ENCODE data around the gene UPK2.
A peak's percentile ranks its signal among the peaks of the same experiment; 100 is the strongest.

Gene UPK2

DNA sequence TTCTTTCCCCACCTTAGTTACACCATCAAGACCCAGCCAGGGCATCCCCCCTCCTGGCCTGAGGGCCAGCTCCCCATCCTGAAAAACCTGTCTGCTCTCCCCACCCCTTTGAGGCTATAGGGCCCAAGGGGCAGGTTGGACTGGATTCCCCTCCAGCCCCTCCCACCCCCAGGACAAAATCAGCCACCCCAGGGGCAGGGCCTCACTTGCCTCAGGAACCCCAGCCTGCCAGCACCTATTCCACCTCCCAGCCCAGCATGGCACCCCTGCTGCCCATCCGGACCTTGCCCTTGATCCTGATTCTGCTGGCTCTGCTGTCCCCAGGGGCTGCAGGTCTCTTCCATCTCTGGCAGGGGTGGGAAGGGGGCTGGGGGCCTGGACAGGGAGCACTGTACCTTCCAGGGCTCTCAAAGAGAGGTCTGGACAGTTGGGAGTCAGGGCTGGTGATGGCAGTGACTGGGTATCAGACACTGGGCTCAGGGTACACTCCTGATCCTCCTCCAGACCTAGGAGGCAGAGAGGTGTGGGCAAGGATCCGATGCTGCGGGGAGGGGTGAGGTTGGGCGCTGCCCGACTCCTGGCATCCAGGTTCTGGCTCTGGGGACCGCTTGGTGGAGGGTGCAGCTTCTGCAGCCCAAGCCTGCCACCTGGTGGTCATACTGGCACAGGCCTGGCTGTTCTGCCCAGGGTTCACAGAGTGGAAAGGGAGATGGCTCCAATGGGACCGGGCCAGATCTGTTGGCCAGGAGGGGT, at the start of gene UPK2:
TSS of gene UPK2 (plus strand) at position 205 of the 753 bp plus-strand sequence. CDS start at position 258, 53 bp downstream.
- DNase-seq: peak; percentile 95

DNA sequence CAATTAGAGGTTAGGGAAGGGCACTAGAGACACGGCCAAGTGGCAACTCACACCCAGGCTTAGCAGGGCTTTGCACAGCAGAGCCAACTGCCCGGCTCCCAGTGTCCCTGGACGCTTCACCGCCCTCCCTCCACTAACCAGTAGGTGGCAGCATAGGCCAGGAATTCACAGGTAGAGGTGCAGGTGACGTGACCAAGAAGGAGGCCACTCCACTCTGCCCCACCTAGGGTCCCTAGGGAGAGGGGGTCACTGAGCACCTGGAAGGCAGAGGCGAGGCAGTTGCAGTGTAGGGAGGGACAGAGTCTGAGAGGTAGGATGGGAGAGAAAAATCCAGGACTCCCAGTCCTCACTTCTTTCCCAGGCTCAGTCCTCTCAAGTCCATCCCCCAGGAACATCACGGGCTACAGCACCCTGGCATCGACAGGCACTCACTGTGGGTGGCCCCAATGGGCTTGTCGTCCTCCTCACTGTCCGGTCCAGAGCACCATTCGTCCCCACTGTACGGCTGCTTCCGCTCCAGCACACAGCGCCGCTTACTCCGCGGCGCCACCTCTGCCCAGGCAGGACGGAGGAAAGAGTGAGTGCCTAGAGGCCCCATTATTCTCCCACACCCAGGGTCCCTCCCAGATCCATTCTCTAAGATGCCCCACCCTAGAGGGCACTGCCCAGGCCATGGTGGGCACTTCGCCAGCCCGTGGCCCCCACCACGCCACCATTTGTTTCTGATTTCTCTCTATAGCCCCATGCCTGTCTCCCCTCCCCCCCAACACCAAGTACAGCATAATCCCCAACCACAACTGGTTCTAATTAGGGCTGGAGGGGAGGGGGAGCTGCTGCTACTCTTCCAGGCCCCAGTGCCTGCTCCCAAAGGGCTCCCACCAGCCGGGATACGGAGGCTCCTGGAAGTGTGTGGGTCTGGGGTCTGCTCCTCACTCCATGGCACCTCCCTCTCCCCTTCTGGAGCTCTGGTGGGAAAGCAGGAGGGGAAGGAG, 48.8 kb upstream of the UPK2 start:
- DNase-seq: peak; percentile 94

DNA sequence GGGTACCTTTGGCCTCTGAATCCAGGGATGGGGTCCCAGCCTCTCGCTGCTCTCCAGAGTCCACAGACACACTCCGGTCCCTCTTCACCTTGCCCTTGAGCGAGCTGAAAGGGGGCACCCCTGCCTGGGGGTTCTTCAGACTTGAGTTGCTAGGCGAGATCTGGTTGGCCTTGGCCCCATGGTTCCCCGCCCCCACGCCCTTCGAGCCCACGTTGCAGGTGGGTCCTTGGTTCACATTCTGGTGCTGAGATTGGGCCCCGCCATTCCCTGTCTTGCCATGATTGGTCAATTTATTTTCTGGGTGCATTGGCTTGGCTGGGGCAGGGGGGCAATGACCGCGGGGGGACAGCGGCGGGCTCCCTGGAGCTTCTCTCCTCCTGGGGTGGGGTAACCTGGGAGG, 47.8 kb upstream of the UPK2 start:
- DNase-seq: no peak

DNA sequence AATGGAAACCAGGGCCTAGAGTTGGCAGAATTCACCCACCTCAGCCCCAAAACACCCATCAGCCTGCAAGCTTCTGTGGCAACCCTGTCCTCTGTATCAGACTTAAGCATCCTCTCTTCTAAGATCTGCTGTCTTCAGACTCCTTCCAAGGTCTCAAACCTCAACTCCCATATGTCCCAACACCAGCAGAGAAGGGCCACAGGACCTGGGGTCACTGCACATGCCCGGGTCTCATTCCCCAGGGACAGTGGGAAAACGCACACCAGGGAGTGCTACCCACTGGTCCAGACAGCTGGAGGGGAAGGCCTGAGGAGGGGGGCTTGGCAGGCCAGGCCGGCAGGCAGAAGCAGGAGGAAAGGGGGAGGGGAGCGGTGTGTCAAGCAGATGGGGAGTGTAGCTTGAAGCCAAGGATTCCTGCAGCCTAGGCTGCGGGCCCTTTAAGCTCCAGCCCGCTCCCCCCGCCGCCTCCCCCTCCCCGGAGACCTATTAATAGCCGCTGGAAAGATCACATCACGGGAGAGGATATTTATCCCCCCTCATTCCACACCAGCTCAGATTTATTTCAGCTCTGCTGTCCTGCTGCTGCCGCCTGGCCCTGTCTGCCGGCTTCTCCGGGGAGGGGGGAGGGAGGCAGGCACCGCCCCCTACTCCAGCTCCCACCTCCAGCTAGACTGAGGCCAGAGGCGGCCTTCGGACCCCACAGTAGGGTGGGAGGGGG, 47.0 kb upstream of the UPK2 start:
- no peak for DNase-seq

DNA sequence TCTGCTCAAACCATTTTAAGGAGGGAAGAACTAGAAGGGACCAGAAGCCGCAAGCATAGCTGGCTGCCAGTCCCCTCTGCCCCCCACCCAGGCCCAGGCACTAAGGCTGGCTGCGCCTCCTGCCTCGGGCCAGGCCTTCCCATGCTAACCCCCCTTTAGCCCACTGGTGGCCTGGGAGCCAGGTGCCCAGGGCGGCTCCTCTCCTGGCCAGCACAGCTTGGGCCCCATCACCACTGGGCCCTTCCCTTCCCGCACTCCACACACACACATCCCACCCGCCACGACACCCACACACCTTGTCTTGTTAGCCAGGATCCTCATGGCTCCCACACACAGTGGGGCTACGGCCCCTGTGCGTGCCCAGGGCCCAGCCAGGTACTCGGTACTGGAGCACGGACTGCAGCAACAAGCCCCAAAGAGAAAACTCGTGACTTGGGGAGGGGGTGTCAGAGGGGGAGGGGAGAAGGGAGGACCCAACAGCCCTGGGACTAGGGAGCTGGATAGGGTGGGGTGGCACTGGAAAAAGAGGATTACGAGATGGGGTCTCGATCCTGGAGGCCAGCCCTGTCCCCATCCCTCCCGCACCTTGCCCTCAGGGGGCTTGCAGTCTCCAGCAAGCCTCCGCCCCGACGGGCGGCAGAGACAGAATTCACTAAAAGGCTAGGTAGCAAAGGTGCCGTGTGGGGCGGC, 46.3 kb upstream of the UPK2 start:
- no peak for DNase-seq

DNA sequence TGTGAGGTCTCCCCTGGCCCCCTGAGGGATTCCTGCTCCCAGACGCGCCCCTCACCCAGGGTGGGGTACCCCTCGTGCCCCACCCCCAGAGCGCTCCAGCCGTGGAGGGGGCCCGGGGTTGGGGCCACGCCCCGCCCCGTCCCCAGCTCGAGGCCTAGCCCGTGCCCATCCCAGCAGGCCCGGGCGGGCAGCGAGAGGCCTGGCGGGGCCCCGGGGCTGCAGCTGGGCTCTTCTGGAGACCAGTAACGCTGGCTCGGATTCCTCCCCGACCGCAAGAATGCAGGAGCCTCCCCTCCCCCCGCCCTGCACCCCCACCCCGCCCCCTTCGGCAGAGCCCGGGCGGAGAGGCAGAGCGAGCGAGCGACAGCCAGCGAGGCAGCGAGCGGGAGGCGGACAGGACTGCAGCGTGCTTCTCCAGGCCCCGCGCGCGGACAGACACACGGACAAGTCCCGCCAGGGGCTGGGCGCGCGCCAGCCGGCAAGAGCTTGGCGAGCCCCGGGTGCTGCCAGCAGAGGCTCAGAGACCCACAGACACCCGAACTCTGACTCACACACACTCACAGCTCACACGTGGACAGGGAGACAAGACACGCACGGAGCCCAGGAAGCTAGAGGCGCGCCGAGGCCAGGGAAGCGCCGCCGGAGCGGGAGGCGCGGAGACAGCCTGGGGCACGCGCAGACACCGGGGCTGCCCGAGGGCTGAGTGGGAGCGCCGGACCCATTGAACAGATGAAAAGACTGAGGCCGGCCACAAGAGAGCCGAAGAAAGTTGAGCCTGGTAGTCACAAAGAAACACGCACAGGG, 45.6 kb upstream of the UPK2 start:
- DNase-seq: peak; percentile 83

DNA sequence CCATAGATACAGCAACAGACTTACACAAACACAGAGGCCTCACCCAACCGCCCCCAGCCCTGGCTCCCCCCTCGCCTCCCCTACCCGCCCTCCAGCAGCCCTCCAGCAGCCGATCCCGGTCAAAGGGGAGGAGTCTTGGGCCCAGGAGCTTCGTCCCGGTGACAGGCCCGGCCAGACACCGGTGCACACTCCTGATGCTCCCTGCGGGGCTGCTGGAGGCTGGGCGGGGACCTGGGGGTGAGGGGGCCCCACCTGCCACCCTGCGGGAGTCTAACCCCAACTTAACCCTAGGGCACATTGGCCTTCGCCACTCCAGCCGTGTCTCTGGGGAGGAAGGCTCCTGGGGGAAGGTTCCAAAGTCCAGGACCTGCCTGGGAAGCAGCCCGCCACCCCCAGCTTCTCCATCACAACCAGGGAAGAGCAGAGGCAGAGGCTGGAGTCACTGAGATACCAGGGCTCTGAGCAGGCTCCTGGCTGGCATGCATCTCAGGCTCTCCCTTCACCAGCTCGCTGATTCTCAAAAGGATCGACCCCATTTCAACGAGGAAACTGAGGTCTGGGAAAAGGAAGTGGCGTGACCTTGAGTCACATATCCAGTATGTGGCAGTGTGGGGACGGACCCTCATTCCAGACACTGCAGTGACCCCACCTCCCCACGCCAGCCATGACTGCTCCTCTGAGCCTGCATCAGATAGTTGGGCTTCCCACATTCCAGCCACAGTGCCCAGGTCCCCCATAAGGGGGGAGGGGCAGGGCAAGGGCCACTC, 44.8 kb upstream of the UPK2 start:
- no peak for DNase-seq

DNA sequence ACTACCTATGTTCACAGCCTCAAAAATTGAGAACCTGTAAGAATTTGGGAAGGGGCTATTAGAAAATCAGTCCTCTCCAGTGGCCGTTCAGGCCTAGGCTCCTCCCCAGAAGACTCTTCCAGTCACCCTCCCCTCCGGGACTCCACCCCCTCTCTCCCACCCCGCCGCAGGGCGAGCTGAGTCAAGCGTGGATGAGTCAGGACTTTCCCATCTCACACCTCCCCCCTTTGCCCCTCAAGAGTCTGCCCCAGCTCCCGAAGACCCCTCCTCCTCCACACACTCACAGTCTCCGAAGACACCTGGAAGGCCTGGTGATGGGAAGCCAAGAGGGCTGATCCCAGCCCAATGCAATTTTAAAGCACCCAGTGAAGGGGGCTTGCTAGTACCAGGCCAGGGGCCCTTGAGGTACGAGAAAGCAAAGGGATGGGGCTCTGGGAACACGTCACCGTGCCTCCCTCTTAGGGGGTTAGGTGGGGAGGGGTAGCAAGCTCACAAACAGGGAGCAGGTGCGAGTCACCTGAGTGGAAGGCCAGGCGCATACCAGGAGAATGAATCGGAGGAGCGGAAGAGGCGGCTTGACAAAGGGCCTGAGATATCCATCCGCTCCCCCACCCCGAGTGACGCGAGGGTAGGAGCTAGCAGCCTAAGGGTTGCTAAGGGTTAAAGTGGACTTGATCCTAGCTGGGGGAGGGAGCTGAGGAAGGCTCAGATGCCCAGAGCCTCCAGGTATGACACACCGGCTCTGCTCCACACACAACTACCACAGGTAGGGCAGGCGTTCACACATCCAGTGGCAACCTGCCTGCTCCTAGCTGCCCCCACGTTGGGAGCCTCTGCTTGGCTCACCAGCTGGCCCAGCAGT, 44.0 kb upstream of the UPK2 start:
- peak; percentile 92 for DNase-seq

DNA sequence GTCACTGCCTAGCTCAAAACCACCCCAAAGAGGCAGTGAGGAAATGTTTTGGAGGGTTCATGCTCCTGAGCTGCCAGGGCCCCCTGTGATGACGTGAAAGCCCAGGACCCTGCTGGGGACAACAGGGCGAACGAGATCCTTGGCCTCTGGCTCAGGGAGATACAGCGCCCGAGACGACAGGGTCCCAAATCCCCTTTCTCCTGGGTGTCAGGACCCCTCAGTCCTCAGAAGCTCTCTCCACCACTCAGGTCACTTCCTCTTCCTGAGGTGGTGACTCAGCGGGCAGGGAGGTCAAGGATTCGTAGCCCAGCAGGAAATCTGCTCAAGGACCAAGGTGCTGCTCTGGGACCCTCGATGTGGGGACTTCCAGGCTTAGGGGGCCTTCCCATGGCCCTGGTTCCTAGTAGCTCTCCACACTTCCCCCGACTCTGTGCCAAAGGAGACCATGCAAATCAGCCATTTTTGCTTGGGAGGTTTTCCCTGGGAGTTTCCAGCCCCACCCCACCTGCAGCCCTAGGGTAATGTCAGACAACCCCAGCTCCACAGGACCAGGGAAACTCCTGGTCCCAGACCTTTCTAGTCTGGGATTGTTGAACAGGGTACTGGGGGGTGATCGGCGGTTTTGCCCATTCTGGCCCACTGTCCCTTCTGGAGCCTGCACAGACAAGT, 43.2 kb upstream of the UPK2 start:
- DNase-seq: no peak

DNA sequence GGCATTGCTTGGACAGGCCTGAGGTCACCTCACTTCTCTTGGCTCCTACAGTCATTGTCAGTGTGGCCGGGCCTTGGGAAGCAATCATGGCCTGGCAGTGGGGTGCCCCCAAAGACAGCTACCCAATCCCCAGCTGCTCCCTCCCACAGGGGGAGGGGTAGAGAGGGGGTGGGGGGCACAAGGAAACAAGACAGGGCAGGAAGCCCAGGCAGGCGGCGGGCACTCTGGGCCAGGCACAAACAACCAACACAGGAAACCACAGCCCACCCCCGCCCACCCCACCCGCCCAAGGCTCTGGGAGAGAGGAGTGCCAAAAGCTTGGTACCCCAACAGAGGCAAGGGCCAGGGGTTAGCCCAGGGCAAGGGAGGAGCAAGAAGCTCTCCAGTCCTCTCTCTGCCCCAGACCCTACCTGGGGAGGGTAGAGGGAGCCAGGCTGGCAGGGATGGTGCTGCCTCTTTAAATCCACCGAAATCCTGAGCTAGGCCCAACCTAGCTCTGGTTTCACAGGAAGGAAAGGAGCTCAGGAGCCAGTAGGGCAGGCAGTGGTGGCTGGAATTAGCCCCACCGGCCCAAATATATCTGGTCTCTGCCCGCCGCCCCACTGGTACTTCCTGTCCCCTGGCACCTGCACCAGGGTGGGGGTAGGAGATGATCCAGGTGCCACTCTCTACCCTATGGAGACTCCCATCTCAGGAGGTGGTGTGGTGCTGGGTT, 42.5 kb upstream of the UPK2 start:
- DNase-seq: peak; percentile 76

DNA sequence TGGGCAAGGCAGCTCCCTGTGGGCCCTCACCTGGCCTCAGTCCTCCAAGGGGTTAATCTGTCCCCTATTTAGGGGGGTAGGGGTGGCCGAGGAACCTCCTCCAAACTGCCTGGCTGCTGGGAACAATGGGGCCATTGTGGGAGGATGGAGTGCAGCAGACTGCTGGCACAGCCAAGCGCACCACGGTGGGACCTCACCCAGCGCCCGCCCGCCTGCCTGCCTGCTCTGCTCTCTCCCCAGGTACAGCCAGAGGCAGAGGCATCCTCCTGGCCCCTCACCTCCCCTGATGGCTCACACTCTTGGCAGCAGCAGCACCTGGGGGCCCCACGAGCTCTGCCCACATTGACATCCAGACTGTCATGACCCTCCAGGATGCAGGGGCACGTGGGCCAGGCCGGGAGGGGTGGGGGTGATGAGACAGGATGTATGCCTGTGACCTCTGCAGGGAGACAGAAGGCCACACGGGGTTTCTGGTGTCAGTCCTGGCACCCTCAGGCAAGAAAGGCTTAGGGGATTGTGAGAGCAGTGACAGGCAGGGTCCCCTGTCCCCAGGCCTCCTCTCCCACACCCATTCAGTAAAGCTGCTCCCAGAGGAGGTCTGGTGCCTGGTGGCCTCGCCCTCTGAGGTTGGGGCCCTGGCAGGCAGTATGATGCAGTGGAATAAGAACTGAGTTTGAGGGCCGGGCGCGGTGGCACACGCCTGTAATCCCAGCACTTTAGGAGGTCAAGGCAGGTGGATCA, 41.8 kb upstream of the UPK2 start:
- peak; percentile 87 for DNase-seq

DNA sequence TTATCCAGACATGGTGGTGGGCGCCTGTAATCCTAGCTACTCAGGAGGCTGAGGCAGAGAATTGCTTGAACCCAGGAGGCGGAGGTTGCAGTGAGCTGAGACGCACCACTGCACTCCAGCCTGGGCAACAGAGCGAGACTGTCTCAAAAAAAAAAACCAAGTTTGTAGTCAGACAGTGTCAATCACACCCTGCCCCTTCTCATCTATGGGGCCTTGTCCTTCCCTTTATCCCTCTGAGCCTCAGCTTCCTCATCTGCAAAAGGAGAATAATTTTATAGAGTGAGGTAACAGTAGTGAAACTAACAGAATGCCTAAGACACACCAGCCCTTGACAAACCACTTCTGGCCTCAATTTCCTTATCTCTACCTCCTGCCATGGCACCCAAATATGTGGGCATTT, 41.1 kb upstream of the UPK2 start:
- no peak for DNase-seq

DNA sequence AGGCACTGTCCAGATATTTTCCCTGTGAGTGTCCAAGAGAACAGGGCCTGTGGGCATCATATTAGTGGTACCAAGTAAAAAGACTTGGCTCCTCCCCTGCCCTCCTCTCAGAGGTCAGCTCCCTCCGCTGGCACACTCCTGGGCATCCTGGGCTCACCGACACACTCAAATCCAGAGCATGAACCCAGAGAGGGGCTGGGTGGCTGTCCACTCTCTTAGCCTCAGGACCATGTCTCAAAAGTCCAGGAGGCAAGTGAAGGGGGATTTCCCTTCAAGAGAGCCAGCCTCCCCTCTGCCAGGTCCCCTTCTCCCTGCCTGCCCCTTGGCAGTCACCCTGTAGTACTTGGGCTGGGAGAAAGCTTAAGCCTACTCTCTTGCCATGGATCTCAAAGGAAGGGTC, 40.7 kb upstream of the UPK2 start:
- peak; percentile 60 for DNase-seq

DNA sequence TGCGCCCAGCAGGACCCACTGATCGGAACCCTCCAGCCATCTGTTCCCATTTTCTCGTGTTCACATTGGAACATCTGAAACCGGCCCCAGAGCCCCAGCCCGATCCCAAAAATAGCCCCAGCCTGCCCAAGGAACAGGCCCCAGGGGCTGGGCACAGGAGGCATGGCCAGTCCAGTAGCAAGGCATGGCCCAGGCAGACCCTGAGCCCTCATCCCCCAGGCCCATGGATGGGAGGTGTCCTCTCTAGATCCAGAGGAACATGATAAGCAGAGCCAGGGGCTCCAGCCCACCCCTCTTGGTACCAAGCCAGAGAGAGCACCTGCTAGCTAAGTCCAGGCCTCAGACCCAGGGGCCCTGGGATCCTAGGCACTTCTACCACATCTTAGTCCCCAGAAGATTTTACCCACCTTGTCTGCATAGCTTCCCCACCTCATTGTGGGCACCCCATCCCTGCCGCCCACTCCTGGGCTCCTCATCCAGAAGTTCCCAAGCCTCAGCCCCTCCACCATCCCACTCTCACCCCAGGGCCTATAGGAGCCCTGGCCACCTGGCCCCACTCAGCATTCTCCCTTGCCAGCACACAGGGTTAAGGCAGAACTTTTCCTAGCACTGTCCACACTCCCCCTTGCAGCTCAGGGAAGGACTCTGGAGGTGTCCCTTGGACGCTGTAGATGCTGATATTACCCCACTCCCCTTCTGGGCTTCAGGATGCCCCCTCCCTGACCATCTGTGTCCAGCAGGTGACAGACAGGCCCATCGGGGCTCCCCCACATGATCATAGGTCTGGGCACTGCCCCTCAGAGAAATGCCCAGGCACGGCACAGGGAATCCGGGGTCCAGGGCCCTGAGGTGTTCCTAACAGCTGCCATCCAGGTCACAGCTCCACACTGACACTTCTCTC, 39.9 kb upstream of the UPK2 start:
- peak; percentile 60 for DNase-seq

DNA sequence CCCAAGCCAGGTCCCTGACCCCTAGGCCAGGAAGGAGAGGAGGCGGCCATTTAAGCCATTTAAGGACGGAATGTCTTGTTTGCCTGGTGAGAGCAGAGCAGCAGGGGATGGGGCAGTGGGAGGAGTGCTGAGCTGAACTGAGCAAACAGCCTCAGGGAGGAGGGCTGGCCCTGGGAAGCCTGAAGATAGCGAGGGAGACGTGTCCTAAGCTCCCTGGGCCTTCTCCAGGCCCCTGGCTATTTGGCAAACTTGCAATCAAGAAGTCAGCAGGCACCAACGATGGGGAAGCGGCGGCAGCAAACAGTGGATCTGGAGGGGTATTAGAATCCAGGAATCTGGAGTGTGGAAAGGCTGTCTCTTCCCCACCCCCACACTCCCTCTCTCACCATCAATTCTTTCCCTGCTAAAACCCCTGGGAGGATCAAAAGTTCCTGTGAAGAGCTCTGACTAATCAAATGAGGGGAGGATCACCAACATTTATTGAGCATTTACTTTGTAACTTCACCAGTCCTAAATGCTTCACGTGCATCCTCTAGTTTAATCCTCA, 39.2 kb upstream of the UPK2 start:
- DNase-seq: no peak

DNA sequence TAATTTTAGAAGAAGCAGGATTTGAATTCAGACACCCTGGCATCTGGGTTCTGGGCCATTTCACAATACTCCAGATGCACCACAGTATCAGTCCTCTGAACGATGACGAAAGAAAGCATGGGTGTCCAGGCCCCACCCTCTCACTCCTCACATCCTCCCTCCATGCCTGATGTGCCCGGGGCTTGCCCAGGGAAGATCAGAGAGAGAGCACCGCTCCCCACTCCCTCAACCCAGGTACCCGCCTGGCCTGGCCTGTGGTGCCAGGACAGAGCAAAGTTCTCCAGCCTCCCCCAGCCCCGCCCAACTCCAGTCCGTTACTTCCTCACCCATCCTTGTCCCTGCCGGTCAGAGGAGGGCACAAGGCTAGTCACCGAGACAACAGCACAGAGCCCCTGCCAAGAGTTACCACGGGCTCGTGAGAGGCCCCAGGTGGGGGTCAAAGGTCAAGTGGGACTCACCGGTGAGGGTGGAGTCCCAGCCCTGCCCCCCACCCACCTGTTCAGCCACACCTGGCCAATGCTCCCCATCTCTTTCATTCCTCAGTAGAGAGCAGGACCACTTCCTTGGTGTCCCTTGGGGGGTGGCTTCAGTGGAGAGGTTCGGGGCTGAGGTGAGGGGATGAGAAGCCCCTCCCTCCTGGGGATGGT, 38.5 kb upstream of the UPK2 start:
- DNase-seq: peak; percentile 85

Measured in activated effector memory CD4-positive, alpha-beta T cell treated with anti-CD3 and anti-CD28 coated beads, Interleukin-2, amount 50 U/mL, for 16 hours (primary cell).